Endodermal cell (in vitro differentiated cells): Measurements from ENCODE around the gene ILKAP. TPM values are rescaled to one million over a fixed set of nuclear protein-coding genes. Genes with fewer than 3 reads are reported as not detected.

ENCODE experiments used
- DNase-seq: peaks from one replicate; pipeline ENCODE4 v3.0.0-alpha.2; 2017
- H3K27ac ChIP-seq: 2 replicates; pipeline ENCODE4 v1.5.1; 2013; ENCODE audit warnings: mild to moderate bottlenecking, low read depth, low read length, moderate library complexity
- H3K27me3 ChIP-seq: 2 replicates; pipeline ENCODE4 v1.6.1; 2013; ENCODE audit warnings: mild to moderate bottlenecking, low read length, moderate library complexity; ENCODE audit not compliant: insufficient read depth, control insufficient read depth, poor library complexity, severe bottlenecking
- H3K36me3 ChIP-seq: 2 replicates; pipeline ENCODE4 v1.7.0; 2013; ENCODE audit warnings: mild to moderate bottlenecking, low read length, moderate library complexity; ENCODE audit not compliant: control insufficient read depth, insufficient read depth
- H3K4me1 ChIP-seq: one replicate; pipeline ENCODE4 v1.7.0; 2013; ENCODE audit warnings: low read length; ENCODE audit not compliant: control insufficient read depth, insufficient read depth
- H3K4me3 ChIP-seq: 2 replicates; pipeline ENCODE4 v1.5.1; 2013; ENCODE audit warnings: mild to moderate bottlenecking, low read length, moderate library complexity
- H3K9ac ChIP-seq: 2 replicates; pipeline ENCODE4 v1.6.1; 2013; ENCODE audit warnings: mild to moderate bottlenecking, low read length, moderate library complexity; ENCODE audit not compliant: poor library complexity, severe bottlenecking; ENCODE audit errors: extremely low read depth
- H3K9me3 ChIP-seq: 2 replicates; pipeline ENCODE4 v1.6.1; 2013; ENCODE audit warnings: mild to moderate bottlenecking, low read length, moderate library complexity; ENCODE audit not compliant: control insufficient read depth
- H3K27ac Mint-ChIP-seq: 2 replicates; pipeline ENCODE4 v1.8.0; 2020; ENCODE audit warnings: mixed read lengths
- H3K27me3 Mint-ChIP-seq: 2 replicates; pipeline ENCODE4 v1.8.0; 2021; ENCODE audit warnings: mild to moderate bottlenecking, mixed read lengths; ENCODE audit not compliant: insufficient read depth
- H3K36me3 Mint-ChIP-seq: 2 replicates; pipeline ENCODE4 v1.8.0; 2020; ENCODE audit warnings: low read depth, mixed read lengths
- H3K4me1 Mint-ChIP-seq: 2 replicates; pipeline ENCODE4 v1.8.0; 2020; ENCODE audit warnings: mixed read lengths
- H3K4me3 Mint-ChIP-seq: 2 replicates; pipeline ENCODE4 v1.8.0; 2020; ENCODE audit warnings: mild to moderate bottlenecking, moderate library complexity, mixed read lengths
- H3K9me3 Mint-ChIP-seq: 2 replicates; pipeline ENCODE4 v1.8.0; 2020; ENCODE audit warnings: mild to moderate bottlenecking, mixed read lengths
- CTCF ChIP-seq: fragments of 200-600 bp; sonication (generic); conservative IDR thresholded peaks from 2 replicates; pipeline ENCODE4 v1.5.0; 2021; ENCODE audit warnings: antibody characterized with exemption, mild to moderate bottlenecking
- WGBS, 2 experiments: methylation state at CpG; one replicate each; pipeline versions ENCODE4 v1.1.5 to v1.1.7; 2013; ENCODE audit warnings: missing lambda C conversion rate in 2 of 2, mixed read lengths in 1 of 2; ENCODE audit not compliant: insufficient coverage in 1 of 2, insufficient read length in 1 of 2; 5-methylcytosine and 5-hydroxymethylcytosine counted together
- total RNA-seq, 2 donors: library from RNA; stranded (reverse); fragmentation: NEBNext Ultra II Directional in 1 of 2; extraction: Animal tissue kit (Norgen Biotek cat#: 25700) in 1 of 2; gene quantifications; 2 replicates in 1 of 2; 3 replicates in 1 of 2; pipeline ENCODE4 v1.2.1, GENCODE V29; 2021

ILKAP gene
- total RNA-seq, 2 donors from 2014 or later, result 40.9 to 46.4 TPM

- Histone ChIP-seq H3K27ac (no peak overlapping the region), H3K9ac (no peak overlapping the region), H3K4me1 (no peaks in the 10 kb centered on the region), H3K36me3 (no peaks in the 10 kb centered on the region), H3K27me3 (no peaks in the 10 kb centered on the region), H3K9me3 (no peaks in the 10 kb centered on the region), H3K4me3 (no peak overlapping the region)
- no peak for TF ChIP-seq CTCF
- no peak for DNase-seq
- 94 to 98% methylated on average over 11 to 25 of the region's 25 CpGs for WGBS, 2 experiments
- Mint-ChIP-seq H3K27ac (no peak overlapping the region), H3K4me1 (no peaks in the 10 kb centered on the region), H3K27me3 (no peaks in the 10 kb centered on the region), H3K36me3 (no peaks in the 10 kb centered on the region), H3K9me3 (peaks cover 4% of the 10 kb centered on the region), H3K4me3 (no peak overlapping the region)
Measured at GRCh38 chr2:238150686-238151085, 52.8 kb downstream of the ILKAP start.

- Mint-ChIP-seq H3K9me3 (peaks cover 4% of the 10 kb centered on the region), H3K4me1 (no peaks in the 10 kb centered on the region), H3K4me3 (no peak overlapping the region), H3K36me3 (no peaks in the 10 kb centered on the region), H3K27me3 (no peaks in the 10 kb centered on the region), H3K27ac (no peak overlapping the region)
- Histone ChIP-seq H3K4me1 (no peaks in the 10 kb centered on the region), H3K27ac (no peak overlapping the region), H3K27me3 (no peaks in the 10 kb centered on the region), H3K9ac (no peak overlapping the region), H3K36me3 (no peaks in the 10 kb centered on the region), H3K4me3 (no peak overlapping the region), H3K9me3 (no peaks in the 10 kb centered on the region)
- 89 to 95% methylated on average over 8 to 14 of the region's 14 CpGs for WGBS, 2 experiments
- TF ChIP-seq CTCF, result no peak
- no peak for DNase-seq
Measured at GRCh38 chr2:238149841-238150572, 53.5 kb downstream of the ILKAP start.

GRCh38 chr2:238148981-238149380 lies 54.5 kb downstream of the ILKAP start:
- H3K36me3 ChIP-seq, result no peaks in the 10 kb centered on the region

More at GRCh38 chr2:238148981-238149380, 54.5 kb downstream of the ILKAP start:
- H3K9me3 Mint-ChIP-seq, result peaks cover under 1% of the 10 kb centered on the region
- no peak overlapping the region for H3K4me3 ChIP-seq
- H3K36me3 Mint-ChIP-seq, result no peaks in the 10 kb centered on the region
- no peaks in the 10 kb centered on the region for H3K27me3 ChIP-seq
- no peak for TF ChIP-seq CTCF
- H3K27ac Mint-ChIP-seq, result no peak overlapping the region
- no peaks in the 10 kb centered on the region for H3K9me3 ChIP-seq
- H3K27ac ChIP-seq, result no peak overlapping the region
- H3K4me1 Mint-ChIP-seq, result no peaks in the 10 kb centered on the region
- 95 to 96% methylated on average over 15 of the region's 15 CpGs for WGBS, 2 experiments
- H3K27me3 Mint-ChIP-seq, result no peaks in the 10 kb centered on the region
- H3K4me1 ChIP-seq, result no peaks in the 10 kb centered on the region
- DNase-seq, result no peak
- H3K9ac ChIP-seq, result no peak overlapping the region
- no peak overlapping the region for H3K4me3 Mint-ChIP-seq
